ENCODE measurements around the gene CRYAA.
"Not testable (repeated sequence)": the region's sequence is repeated elsewhere in the genome, so short reads cannot be mapped to it uniquely, and the experiment has no call there.

GRCh38 chr21:43173930-43174329, 5.1 kb downstream of the CRYAA start:
- TF ChIP-seq, protein P1, sequence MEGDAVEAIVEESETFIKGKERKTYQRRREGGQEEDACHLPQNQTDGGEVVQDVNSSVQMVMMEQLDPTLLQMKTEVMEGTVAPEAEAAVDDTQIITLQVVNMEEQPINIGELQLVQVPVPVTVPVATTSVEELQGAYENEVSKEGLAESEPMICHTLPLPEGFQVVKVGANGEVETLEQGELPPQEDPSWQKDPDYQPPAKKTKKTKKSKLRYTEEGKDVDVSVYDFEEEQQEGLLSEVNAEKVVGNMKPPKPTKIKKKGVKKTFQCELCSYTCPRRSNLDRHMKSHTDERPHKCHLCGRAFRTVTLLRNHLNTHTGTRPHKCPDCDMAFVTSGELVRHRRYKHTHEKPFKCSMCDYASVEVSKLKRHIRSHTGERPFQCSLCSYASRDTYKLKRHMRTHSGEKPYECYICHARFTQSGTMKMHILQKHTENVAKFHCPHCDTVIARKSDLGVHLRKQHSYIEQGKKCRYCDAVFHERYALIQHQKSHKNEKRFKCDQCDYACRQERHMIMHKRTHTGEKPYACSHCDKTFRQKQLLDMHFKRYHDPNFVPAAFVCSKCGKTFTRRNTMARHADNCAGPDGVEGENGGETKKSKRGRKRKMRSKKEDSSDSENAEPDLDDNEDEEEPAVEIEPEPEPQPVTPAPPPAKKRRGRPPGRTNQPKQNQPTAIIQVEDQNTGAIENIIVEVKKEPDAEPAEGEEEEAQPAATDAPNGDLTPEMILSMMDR (IDR thresholded peaks at IDR 0.05; ENCODE audit: poor library complexity, severe bottlenecking), result not testable (repeated sequence)
- TF ChIP-seq TAF1 (IDR thresholded peaks at IDR 0.05; ENCODE audit: low read depth); MXI1 (conservative IDR thresholded peaks at IDR 0.05; ENCODE audit: poor library complexity, severe bottlenecking): not testable (repeated sequence)
- TF ChIP-seq, protein P2, sequence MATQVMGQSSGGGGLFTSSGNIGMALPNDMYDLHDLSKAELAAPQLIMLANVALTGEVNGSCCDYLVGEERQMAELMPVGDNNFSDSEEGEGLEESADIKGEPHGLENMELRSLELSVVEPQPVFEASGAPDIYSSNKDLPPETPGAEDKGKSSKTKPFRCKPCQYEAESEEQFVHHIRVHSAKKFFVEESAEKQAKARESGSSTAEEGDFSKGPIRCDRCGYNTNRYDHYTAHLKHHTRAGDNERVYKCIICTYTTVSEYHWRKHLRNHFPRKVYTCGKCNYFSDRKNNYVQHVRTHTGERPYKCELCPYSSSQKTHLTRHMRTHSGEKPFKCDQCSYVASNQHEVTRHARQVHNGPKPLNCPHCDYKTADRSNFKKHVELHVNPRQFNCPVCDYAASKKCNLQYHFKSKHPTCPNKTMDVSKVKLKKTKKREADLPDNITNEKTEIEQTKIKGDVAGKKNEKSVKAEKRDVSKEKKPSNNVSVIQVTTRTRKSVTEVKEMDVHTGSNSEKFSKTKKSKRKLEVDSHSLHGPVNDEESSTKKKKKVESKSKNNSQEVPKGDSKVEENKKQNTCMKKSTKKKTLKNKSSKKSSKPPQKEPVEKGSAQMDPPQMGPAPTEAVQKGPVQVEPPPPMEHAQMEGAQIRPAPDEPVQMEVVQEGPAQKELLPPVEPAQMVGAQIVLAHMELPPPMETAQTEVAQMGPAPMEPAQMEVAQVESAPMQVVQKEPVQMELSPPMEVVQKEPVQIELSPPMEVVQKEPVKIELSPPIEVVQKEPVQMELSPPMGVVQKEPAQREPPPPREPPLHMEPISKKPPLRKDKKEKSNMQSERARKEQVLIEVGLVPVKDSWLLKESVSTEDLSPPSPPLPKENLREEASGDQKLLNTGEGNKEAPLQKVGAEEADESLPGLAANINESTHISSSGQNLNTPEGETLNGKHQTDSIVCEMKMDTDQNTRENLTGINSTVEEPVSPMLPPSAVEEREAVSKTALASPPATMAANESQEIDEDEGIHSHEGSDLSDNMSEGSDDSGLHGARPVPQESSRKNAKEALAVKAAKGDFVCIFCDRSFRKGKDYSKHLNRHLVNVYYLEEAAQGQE (IDR thresholded peaks at IDR 0.05; ENCODE audit: borderline replicate concordance), result not testable (repeated sequence)

All from neural cell (in vitro differentiated cells).